ENCODE data around the gene UXS1. TPM values are rescaled to one million over a fixed set of nuclear protein-coding genes. Genes with fewer than 3 reads are reported as not detected.

The UXS1 gene
- polyA plus RNA-seq, 1 donor = 40.5 TPM

- no peak for DNase-seq (ENCODE audit: low read depth)
Observed at GRCh38 chr2:106054321-106054720, 139.8 kb downstream of the UXS1 start.

GRCh38 chr2:106053581-106053980 is 140.5 kb downstream of the UXS1 start:
- no peak for DNase-seq (ENCODE audit: low read depth)

- no peak for DNase-seq (ENCODE audit: low read depth)
Observed at GRCh38 chr2:106053116-106053515, 141.0 kb downstream of the UXS1 start.

- no peak for DNase-seq (ENCODE audit: low read depth)
Observed at GRCh38 chr2:106044859-106045258, 149.2 kb downstream of the UXS1 start.

- DNase-seq (ENCODE audit: low read depth) = no peak
Observed at GRCh38 chr2:106044021-106044420, 150.1 kb downstream of the UXS1 start.

Data from forelimb muscle (tissue), 1 donor.